ENCODE measurements around the gene SMARCE1.

- TF ChIP-seq, protein P1, sequence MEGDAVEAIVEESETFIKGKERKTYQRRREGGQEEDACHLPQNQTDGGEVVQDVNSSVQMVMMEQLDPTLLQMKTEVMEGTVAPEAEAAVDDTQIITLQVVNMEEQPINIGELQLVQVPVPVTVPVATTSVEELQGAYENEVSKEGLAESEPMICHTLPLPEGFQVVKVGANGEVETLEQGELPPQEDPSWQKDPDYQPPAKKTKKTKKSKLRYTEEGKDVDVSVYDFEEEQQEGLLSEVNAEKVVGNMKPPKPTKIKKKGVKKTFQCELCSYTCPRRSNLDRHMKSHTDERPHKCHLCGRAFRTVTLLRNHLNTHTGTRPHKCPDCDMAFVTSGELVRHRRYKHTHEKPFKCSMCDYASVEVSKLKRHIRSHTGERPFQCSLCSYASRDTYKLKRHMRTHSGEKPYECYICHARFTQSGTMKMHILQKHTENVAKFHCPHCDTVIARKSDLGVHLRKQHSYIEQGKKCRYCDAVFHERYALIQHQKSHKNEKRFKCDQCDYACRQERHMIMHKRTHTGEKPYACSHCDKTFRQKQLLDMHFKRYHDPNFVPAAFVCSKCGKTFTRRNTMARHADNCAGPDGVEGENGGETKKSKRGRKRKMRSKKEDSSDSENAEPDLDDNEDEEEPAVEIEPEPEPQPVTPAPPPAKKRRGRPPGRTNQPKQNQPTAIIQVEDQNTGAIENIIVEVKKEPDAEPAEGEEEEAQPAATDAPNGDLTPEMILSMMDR (IDR thresholded peaks at IDR 0.05), result no peak
- TF ChIP-seq POLR2A (IDR thresholded peaks at IDR 0.05), result no peak
Measured at GRCh38 chr17:40618754-40619625, 28.6 kb downstream of the SMARCE1 start.

All from Peyer's patch (tissue), 4 donors.